Naive B cell (primary cell): ENCODE measurements around the gene DYNLL1. TPM values are rescaled to one million over a fixed set of nuclear protein-coding genes. Genes with fewer than 3 reads are reported as not detected.
"Not testable (repeated sequence)": the region's sequence is repeated elsewhere in the genome, so short reads cannot be mapped to it uniquely, and the experiment has no call there.

Experiments used
- ATAC-seq, 2 donors: fragments of 150-1000 bp; cut with Tn5 transposase; 2 replicates each; pipeline ENCODE4 v1.10.0; 2021; ENCODE audit warnings: low read depth in 2 of 2, mild to moderate bottlenecking in 2 of 2, moderate library complexity in 2 of 2
- DNase-seq: peaks from one replicate; pipeline ENCODE4 v3.0.0; 2022
- H3K27ac Mint-ChIP-seq, 6 donors: one replicate each; pipeline ENCODE4 v1.8.0; 2020 to 2022; ENCODE audit warnings: mild to moderate bottlenecking in 6 of 6, mixed read lengths in 6 of 6, moderate library complexity in 5 of 6, inconsistent platforms in 2 of 6
- H3K27me3 Mint-ChIP-seq, 3 donors: one replicate each; pipeline ENCODE4 v1.8.0; 2021 to 2022; ENCODE audit warnings: mixed read lengths in 3 of 3, mild to moderate bottlenecking in 1 of 3
- H3K36me3 Mint-ChIP-seq, 2 donors: one replicate each; pipeline ENCODE4 v1.8.0; 2020 to 2022; ENCODE audit warnings: mixed read lengths in 2 of 2, inconsistent platforms in 1 of 2, mild to moderate bottlenecking in 1 of 2
- H3K4me1 Mint-ChIP-seq, 3 donors: one replicate each; pipeline ENCODE4 v1.8.0; 2020 to 2022; ENCODE audit warnings: mixed read lengths in 3 of 3, inconsistent platforms in 1 of 3, mild to moderate bottlenecking in 1 of 3, moderate library complexity in 1 of 3
- H3K4me3 Mint-ChIP-seq, 8 donors: one replicate each; pipeline ENCODE4 v1.8.0; 2020 to 2022; ENCODE audit warnings: mild to moderate bottlenecking in 8 of 8, mixed read lengths in 8 of 8, moderate library complexity in 8 of 8, inconsistent platforms in 2 of 8
- H3K9me3 Mint-ChIP-seq, 7 donors: one replicate each; pipeline ENCODE4 v1.8.0; 2020 to 2022; ENCODE audit warnings: mixed read lengths in 7 of 7, mild to moderate bottlenecking in 5 of 7, inconsistent platforms in 2 of 7, moderate library complexity in 1 of 7
- polyA plus RNA-seq, 6 donors: library from polyadenylated mRNA; unstranded; fragments of 300-500 nt; fragmentation: Illumina TruSeq; gene quantifications; one replicate each; pipeline ENCODE4 v1.2.3, GENCODE V29; 2021; ENCODE audit warnings: low read depth in 6 of 6

DYNLL1 gene
- 100 to 1,000 TPM; 206 to 326 (median 268) TPM for polyA plus RNA-seq

- H3K27ac Mint-ChIP-seq: peak within 1 kb of the TSS; percentile 92 to 98 (median 95)
- H3K27me3 Mint-ChIP-seq: no peaks in the 10 kb centered on the region
- peak; percentile 98 for DNase-seq
- H3K9me3 Mint-ChIP-seq: no peaks in the 10 kb centered on the region
- H3K36me3 Mint-ChIP-seq: no peaks in the 10 kb centered on the region
- peak; percentile 91 for ATAC-seq
- H3K4me1 Mint-ChIP-seq: peaks cover 30 to 32% (median 31%) of the 10 kb centered on the region in 3 donors
- peak within 1 kb of the TSS; percentile 82 to 98 (median 92) for H3K4me3 Mint-ChIP-seq
Observed at GRCh38 chr12:120495731-120496412, at the start of gene DYNLL1. TSS of gene DYNLL1 (plus strand) at chr12:120496113. CDS start at chr12:120496422, 309 bp downstream.

- not testable (repeated sequence) for H3K9me3 Mint-ChIP-seq, DNase-seq, H3K27me3 Mint-ChIP-seq, H3K36me3 Mint-ChIP-seq
- Mint-ChIP-seq H3K4me3 (peak overlapping the region; percentile 93 to 99 (median 98)), H3K27ac (peak overlapping the region; percentile 96 to 99 (median 98)), H3K4me1 (peaks cover 20 to 37% (median 24%) of the 10 kb centered on the region in 3 donors)
- peak; percentile 20 to 29 for ATAC-seq
Observed at GRCh38 chr12:120446844-120447178, 49.1 kb upstream of the DYNLL1 start.

- peaks cover 0 to 1% (median 0%) of the 10 kb centered on the region in 7 donors for H3K9me3 Mint-ChIP-seq
- peaks cover 20 to 37% (median 24%) of the 10 kb centered on the region in 3 donors for H3K4me1 Mint-ChIP-seq
- H3K27me3 Mint-ChIP-seq: no peaks in the 10 kb centered on the region
- peaks cover 5 to 7% of the 10 kb centered on the region in 2 donors for H3K36me3 Mint-ChIP-seq
- peak overlapping the region; percentile 61 to 99 (median 96) for H3K4me3 Mint-ChIP-seq
- DNase-seq: no peak
- ATAC-seq: no peak
- H3K27ac Mint-ChIP-seq: peak overlapping the region in 5 of 6 donors; percentile 44 to 99 (median 95)
Observed at GRCh38 chr12:120447992-120448391, 47.9 kb upstream of the DYNLL1 start.

GRCh38 chr12:120452524-120452923 is 43.4 kb upstream of the DYNLL1 start:
- not testable (repeated sequence) for ATAC-seq, H3K27me3 Mint-ChIP-seq, H3K9me3 Mint-ChIP-seq, DNase-seq
- peaks cover 0 to 11% of the 10 kb centered on the region in 2 donors for H3K36me3 Mint-ChIP-seq
- H3K4me1 Mint-ChIP-seq: peaks cover 19 to 37% (median 19%) of the 10 kb centered on the region in 3 donors
- H3K4me3 Mint-ChIP-seq: peak overlapping the region in 1 of 8 donors; percentile 18
- peak overlapping the region in 3 of 6 donors; percentile 47 to 81 (median 62) for H3K27ac Mint-ChIP-seq

GRCh38 chr12:120453060-120453750 is 42.7 kb upstream of the DYNLL1 start:
- Mint-ChIP-seq H3K27me3 (no peaks in the 10 kb centered on the region), H3K4me1 (peaks cover 13 to 30% (median 14%) of the 10 kb centered on the region in 3 donors), H3K4me3 (no peak overlapping the region), H3K27ac (peak overlapping the region in 1 of 6 donors; percentile 6), H3K9me3 (no peaks in the 10 kb centered on the region), H3K36me3 (peaks cover 0 to 11% of the 10 kb centered on the region in 2 donors)
- ATAC-seq: no peak
- no peak for DNase-seq

- Mint-ChIP-seq H3K36me3 (peaks cover 0 to 11% of the 10 kb centered on the region in 2 donors), H3K4me1 (peaks cover 13 to 28% (median 14%) of the 10 kb centered on the region in 3 donors), H3K4me3 (no peak overlapping the region), H3K27me3 (no peaks in the 10 kb centered on the region), H3K9me3 (no peaks in the 10 kb centered on the region), H3K27ac (peak overlapping the region in 2 of 6 donors; percentile 26 to 34)
- DNase-seq (no peak), ATAC-seq (peak; percentile 81 to 83)
Observed at GRCh38 chr12:120453977-120454376, 41.9 kb upstream of the DYNLL1 start.

GRCh38 chr12:120455302-120455701 is 40.6 kb upstream of the DYNLL1 start:
- Mint-ChIP-seq H3K4me1 (peaks cover 10 to 23% (median 14%) of the 10 kb centered on the region in 3 donors), H3K36me3 (peaks cover 5 to 11% of the 10 kb centered on the region in 2 donors), H3K9me3 (no peaks in the 10 kb centered on the region), H3K4me3 (no peak overlapping the region), H3K27me3 (no peaks in the 10 kb centered on the region), H3K27ac (peak overlapping the region in 4 of 6 donors; percentile 7 to 88 (median 40))
- ATAC-seq (no peak), DNase-seq (no peak)

GRCh38 chr12:120457133-120457532 is 38.8 kb upstream of the DYNLL1 start:
- peaks cover 5 to 11% of the 10 kb centered on the region in 2 donors for H3K36me3 Mint-ChIP-seq
- no peak overlapping the region for H3K4me3 Mint-ChIP-seq
- H3K27me3 Mint-ChIP-seq: no peaks in the 10 kb centered on the region
- H3K4me1 Mint-ChIP-seq: peaks cover 10 to 23% (median 14%) of the 10 kb centered on the region in 3 donors
- ATAC-seq: no peak
- no peak for DNase-seq
- H3K9me3 Mint-ChIP-seq: no peaks in the 10 kb centered on the region
- peak overlapping the region in 3 of 6 donors; percentile 39 to 86 (median 78) for H3K27ac Mint-ChIP-seq

- no peak overlapping the region for H3K4me3 Mint-ChIP-seq
- H3K36me3 Mint-ChIP-seq: peaks cover 5 to 11% of the 10 kb centered on the region in 2 donors
- H3K27me3 Mint-ChIP-seq: no peaks in the 10 kb centered on the region
- no peaks in the 10 kb centered on the region for H3K9me3 Mint-ChIP-seq
- H3K4me1 Mint-ChIP-seq: peaks cover 10 to 17% (median 12%) of the 10 kb centered on the region in 3 donors
- no peak for ATAC-seq
- no peak for DNase-seq
- peak overlapping the region in 1 of 6 donors; percentile 25 for H3K27ac Mint-ChIP-seq
Observed at GRCh38 chr12:120460157-120460556, 35.8 kb upstream of the DYNLL1 start.

GRCh38 chr12:120462099-120462640 is 33.7 kb upstream of the DYNLL1 start:
- DNase-seq (no peak), ATAC-seq (no peak)
- peaks cover under 1 to 5% of the 10 kb centered on the region in 2 donors for H3K36me3 Mint-ChIP-seq
- H3K4me1 Mint-ChIP-seq: peaks cover 13 to 24% (median 19%) of the 10 kb centered on the region in 3 donors
- H3K27me3 Mint-ChIP-seq: no peaks in the 10 kb centered on the region
- peak overlapping the region in 1 of 6 donors; percentile 31 for H3K27ac Mint-ChIP-seq
- peak overlapping the region in 1 of 8 donors; percentile 27 for H3K4me3 Mint-ChIP-seq
- no peaks in the 10 kb centered on the region for H3K9me3 Mint-ChIP-seq

- ATAC-seq (no peak), DNase-seq (no peak)
- no peaks in the 10 kb centered on the region for H3K9me3 Mint-ChIP-seq
- H3K4me3 Mint-ChIP-seq: peak overlapping the region in 1 of 8 donors; percentile 15
- peaks cover 21 to 38% (median 34%) of the 10 kb centered on the region in 3 donors for H3K4me1 Mint-ChIP-seq
- H3K27ac Mint-ChIP-seq: peak overlapping the region in 4 of 6 donors; percentile 24 to 61 (median 36)
- no peaks in the 10 kb centered on the region for H3K27me3 Mint-ChIP-seq
- H3K36me3 Mint-ChIP-seq: peaks cover 0 to 9% of the 10 kb centered on the region in 2 donors
Observed at GRCh38 chr12:120463712-120464111, 32.2 kb upstream of the DYNLL1 start.

GRCh38 chr12:120465756-120466155 is 30.2 kb upstream of the DYNLL1 start:
- no peak for DNase-seq
- no peak for ATAC-seq
- Mint-ChIP-seq H3K27ac (peak overlapping the region in 4 of 6 donors; percentile 32 to 84 (median 61)), H3K4me1 (peaks cover 28 to 44% (median 43%) of the 10 kb centered on the region in 3 donors), H3K4me3 (peak overlapping the region in 2 of 8 donors; percentile 40 to 85), H3K36me3 (peaks cover 0 to 4% of the 10 kb centered on the region in 2 donors), H3K9me3 (no peaks in the 10 kb centered on the region), H3K27me3 (no peaks in the 10 kb centered on the region)
